NCI-H2081 (cell line): Measurements from ENCODE around the gene KIAA1614.

Experiments used
- DNase-seq, 2 experiments: peaks; one replicate each; lab custom pipeline; 2025; lab: John Stamatoyannopoulos, UW

KIAA1614 gene, protein sequence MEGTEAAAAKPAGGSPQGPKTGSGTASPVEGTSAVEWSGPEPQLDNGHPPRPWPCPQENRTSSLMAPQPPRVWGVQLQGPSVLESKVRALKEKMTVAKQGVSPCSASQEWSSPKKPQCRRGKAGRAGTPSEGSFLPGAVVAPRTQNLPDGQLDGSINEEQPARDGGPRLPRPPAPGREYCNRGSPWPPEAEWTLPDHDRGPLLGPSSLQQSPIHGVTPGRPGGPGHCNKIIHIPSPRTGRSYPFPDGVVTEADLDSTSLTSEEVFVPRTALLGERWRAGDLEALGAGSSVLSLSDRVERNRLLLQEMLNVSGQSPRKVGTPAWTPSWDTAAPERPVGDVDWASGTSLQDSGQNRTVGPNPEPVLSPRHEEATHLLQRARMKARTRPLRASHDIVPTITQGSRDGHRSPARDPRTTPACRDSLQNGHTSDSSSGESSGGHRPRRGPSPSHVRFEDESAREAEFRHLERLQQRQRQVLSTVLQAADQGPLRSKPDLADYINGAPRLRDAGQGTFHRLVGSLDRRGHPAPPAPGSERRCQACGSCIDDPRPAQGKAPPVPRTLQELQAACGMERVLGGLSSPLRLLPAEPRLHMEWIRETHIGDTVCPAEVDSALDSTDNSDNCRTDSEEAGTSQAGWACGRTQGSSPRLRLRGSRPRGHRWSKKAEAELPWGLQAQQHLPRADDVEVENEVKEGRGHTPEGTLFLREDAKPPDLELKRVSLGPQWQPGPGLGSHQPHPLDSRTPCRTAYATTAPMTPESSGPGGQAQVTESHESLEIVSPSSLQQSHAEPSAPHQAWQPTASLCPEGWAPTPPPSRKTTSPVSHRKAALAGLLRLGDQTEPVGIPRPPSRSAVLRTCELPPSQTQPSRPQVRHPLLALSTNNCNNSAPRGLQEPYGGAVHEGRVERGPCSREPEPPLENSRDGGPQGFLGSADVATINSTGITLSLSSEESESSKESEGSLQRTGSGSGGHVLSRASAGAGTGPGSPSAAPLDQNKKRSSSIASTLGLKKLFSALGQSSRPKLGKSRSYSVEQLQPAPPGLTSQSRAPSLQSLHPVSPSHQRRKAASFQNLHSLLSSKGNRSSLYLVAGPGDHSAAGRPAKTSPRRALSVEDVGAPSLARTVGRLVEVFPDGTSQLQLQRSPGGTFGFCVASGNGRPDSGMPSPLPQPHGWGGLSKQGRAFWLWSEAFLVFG

DNA sequence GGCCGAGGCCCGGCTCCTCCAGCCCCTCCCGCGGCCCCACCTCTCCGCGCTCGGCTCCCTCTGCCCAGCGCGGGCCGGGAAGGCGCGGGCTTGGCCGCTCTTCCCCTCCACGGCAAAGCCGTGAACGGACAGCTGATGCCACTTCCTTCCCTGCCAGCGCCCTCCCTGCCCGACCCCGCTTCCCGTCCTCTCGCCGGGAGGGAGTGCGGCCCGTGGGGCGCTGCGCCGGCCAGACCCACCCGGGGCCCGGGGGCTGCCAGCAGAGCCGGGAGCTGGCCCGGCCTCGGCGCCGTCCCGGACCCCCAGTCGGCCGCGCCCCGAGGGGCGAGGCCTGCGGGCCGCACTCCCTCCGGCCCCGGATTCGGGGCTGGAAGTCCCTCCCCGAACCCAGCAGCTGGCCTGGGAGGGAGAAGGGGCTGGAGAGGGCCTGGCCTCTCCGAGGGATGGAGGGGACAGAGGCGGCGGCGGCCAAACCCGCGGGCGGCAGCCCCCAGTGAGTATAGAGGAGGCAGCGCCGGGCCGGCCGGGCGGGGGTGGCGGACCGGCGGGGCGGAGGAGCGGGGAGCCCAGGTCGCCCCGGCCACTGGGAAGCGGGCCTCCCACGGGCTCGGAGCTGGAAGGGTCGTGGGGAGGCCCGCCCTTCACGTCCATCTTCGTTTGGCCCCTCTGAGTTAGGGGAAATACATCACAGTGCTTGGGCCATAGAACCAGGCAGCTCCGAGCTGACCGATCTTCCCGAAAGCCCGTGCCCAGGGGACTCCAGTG lies at the start of gene KIAA1614:
TSS of gene KIAA1614 (plus strand) at position 97 of the 765 bp plus-strand sequence. CDS start at position 444, 347 bp downstream.
- DNase-seq = no peak

DNA sequence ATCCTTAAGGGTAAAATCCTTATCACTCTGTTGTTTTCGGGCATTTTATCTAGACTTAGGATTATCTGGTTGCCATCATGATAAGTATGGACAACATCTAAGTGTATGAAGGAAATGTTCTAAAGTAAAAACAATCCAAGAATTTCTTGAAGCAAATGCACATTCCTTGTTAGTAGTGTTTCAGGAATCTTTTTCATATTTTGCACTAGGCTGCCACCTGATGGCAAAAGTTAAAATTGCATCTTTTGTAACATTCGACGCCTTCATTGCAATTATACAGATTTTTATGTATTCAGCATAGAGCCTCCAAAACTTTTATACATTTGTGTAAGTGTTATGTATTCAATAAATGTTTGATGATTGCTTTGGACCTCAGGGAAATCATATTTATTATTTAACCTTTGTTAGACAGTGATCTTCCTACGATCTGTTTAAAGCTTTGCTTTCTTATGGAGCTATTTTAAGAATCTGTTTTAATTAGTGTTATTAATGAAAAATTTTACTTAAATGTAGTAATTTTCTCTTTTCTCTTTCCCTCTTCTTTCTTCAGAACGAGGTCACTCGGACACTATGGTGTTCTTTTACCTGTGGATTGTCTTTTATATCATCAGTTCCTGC lies 49.4 kb upstream of the KIAA1614 start:
- peak; percentile 29 to 66 for DNase-seq

DNA sequence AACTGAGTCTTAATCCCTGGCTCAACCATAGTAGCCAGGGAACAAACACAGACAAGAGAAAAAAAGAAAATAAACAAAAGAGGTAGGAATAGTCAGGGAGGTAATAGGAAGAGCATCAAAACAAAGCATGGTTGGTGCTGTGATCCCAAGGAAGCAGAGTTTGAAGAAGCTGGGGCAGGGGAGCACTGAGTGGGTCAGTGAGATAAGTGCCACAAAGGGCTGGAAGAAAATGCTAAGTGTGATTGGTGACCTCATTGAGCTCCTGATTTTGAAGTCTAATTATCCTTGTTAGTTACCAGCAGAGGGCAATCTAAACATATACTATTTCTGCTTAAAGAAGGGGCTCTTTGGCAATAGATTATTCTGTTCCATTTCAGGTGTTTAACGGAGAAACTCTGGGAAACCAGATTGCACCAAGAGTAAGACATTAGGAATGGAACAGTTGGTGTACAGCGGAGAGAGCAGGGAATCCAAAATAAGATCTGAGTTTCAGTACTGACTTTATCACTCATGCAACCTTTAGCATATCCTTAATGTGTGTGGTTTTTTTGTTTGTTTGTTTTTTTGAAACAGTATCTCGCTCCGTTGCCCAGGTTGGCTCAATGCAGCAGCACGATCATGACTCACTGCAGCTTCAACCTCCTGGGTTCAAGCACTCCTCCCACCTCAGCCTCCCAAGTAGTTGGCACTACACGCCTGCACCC lies 30.7 kb upstream of the KIAA1614 start:
- peak; percentile 54 to 70 for DNase-seq

DNA sequence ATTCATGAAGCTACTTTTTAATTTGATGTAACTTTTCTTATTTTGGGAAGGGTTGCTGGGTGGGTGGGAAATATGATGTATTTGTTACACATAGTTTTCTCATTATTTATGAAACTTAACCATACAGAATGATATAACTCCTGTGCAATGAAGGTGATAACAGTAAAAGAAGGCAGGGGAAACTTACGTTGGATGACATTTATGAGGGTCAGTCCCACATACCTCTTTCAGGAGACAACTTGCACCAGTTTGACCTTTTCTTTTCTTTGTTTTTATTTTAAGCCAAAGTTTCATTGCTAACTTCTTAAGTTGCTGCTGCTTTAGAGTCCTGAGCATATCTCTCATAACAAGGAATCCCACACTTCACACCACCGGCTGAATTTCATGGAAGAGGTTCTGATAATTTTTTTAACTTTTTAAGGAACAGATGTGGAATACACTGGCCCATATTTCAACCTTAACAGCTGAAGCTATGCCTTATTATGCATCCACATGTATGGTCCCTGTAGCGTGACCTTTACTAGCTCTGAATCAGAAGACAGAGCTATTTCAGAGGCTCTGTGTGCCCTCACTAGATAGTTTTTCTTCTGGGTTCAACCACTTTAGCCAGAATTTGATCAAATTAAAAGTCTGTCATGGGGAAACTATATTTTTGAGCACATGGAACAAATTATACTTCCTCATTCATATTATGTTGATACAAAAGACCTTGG lies 28.0 kb upstream of the KIAA1614 start:
- DNase-seq = no peak

DNA sequence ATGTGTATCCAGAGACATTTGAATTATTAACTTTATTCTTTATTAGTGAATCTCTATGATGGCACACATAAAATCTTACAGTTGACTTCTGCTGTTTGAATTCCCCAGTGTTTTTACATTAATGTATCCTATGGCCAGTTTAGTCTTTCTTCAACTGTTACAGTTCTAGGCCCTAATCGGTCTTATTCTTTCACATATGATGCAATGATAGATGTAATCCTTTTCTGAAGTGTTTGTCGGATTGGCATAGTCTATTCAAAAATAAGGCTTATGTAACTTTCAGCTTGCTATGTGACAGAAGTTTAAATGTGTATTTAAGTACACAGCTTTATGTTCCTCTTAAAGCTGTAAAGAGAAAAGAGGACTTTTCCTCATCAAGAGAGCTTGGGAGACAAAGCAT lies 26.4 kb upstream of the KIAA1614 start:
- DNase-seq = no peak

DNA sequence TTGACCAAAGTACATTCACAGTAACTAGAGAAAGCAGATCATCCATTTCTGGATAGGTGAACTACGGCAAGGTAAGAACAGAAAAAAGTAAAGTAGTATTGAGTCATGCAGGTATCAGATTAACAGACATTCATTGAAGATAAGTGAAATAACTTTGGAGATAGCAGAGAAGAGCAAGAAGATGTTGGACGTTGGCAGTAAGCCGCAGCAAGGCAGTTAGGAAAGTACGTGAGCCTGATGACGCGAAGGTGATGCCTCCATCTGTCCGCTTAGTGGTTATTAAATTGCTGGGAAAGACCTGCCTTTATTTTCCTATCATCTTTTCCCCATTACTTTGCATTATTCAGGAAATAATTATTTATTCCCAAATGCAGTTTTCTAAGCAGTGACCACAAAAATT lies 24.9 kb upstream of the KIAA1614 start:
- no peak for DNase-seq

DNA sequence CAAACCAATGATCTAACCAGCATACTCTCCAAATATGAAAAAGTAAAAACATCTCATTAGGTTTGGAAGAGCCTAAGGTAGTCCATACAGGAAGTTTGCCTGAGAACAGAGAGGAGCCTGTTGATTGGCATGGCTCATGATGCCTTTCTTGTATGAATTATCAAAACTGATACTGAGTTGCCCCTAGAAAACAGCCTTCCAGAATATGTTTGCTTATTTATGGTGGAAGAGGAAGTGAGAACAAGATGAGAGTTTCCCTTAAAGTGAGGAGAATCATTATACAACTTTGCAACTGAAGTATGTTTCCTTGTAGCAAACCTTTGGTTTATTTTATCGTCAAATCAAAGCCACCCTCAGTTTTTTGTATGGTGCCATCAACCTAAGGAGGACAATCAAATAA lies 23.8 kb upstream of the KIAA1614 start:
- no peak for DNase-seq

DNA sequence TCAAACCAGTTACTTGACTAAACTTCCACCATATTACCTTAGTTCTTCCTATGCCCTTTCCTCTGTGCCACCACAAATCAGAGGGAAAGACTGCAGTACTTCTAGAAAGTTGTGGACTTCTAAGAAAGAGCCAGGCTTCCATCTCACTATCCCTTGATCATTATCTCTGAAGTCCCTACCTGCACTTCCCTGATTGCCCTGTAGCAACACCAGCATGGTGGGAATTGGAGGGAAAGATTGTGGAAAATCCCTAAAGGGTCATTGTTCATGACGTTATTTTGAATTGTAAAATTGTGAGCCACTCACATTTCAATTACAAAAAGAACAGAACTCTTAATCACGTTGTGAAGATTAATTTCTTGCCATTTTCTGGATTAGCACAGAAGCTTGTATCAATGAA lies 23.4 kb upstream of the KIAA1614 start:
- DNase-seq = no peak

DNA sequence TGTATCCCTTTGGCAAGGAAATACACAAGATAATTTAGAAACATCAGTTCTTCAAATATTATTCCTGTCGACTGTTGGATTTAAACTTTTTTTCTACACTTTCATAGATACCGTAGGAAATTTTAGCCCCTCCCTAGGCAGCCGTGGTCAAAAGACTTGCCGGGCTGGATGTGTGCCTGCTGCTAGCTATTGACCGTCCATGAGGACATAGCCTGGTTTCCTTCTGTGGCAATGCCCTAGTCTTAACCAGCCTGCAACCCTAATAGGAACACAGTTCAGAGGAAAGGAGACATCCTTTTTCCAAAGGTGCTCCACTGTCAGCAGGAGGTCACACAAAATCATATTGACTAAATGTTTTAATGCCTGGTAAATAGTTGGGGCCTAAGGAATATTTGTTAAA lies 20.4 kb upstream of the KIAA1614 start:
- no peak for DNase-seq

DNA sequence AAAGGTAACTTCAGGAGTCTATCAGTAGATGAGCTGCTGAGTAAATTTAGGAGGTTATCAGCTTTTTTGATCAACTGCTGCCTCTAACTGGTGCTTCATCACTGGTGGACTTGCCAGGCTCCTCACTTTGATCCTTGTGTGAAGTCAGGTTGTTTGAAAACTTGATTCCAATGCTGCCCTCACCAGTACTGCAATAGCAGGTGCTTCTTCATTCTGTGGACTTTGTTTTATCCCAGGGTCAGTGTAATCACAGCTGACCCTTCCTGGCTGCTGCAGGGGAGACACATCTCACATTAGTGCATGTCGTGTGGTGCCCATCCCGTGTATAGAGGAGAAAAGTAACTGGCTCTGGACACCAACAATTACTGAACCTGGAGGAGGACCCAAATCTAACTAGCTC lies 20.0 kb upstream of the KIAA1614 start:
- DNase-seq = no peak

DNA sequence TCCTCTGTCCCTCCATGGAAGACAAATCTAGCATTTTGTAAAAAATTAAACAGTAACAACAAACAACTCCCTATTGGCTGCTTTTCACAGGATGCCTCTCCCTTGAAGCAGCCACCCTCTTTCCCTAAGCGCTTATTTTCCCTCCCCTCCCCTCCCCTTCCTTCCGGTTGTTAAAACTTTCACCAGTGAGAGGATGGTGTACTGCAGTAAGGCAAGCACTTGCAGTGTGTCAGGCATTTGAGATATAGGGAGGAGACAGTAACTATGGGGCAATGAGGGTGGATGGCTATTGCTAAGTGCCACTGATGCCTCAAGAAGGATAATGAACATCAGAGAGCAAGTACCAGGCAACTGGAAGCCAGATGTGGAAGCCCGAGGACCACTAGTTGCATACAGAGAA lies 19.1 kb upstream of the KIAA1614 start:
- no peak for DNase-seq

DNA sequence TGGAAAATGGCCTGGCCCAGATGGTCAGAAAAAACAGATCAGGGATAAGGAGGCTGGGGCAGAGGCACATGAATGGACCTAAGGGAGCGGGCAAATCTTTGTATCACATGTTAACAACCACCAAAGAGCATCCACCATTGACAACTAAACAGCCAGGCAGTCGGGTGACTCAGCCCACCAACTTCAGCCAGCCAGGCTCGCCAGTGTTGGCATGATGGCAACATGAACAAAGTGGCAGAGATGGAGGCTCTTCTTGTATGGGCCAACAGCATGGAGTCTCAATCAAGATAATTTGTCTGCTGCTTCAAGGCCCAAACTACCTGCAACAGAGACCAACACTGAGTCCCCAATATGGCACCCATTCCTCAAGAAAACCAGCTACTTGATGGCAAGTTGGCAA lies 16.5 kb upstream of the KIAA1614 start:
- no peak for DNase-seq

DNA sequence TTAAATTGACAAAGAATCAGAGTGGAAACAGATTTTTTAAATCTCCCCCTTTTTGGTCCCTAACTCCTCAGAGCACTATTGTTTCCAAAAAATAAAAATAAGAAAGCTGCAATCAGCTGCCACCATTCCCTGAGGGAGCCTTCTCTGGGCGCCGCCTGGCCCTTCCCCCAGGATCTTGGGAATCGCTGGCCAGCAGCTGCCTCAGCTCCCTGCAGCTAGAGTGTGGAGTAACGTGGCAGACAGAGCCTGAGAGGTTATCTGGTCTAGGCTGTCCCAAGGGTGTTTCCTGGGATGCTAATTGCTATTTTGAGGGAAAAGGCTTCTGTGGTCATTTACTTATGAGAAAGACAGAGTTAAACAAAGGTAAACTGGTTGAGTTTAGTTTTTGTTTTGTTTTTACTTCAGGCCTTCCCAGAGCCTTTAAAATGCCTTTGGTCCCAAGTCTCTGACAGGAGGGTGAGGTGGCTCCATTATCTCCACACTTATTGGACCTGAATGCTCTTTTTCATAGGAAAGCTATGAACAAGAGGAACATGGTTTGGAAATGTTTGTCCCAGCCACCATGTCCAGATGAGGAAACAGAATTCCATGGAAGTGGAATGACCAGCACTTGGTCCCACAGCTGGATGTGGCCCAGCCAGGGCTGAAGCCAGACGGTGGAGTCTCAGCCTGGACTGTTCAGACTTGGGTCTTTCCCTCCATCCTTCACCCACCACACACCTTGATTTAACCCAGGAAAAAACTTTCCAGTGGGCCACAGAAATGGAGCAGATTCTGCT lies 14.1 kb upstream of the KIAA1614 start:
- DNase-seq = no peak

DNA sequence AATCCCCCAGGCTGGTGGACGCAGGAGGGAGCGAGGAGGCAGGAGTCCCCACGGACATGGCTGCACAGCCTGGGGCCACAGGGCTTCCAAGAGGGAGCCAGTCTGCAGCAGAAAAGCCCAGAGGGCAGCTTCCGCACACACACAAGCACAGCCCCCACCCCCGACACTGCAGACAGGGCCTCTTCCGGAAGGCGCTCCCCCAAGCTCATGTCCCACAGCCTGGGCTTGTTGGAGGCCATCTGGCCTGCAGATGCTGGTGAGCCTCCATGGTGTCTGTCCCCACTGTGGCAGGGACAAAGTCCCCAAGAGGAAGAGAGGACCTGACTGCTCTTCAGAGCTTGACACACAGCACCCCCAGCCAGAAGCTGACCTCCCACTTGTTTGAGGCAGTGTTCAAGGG lies 13.4 kb upstream of the KIAA1614 start:
- no peak for DNase-seq

DNA sequence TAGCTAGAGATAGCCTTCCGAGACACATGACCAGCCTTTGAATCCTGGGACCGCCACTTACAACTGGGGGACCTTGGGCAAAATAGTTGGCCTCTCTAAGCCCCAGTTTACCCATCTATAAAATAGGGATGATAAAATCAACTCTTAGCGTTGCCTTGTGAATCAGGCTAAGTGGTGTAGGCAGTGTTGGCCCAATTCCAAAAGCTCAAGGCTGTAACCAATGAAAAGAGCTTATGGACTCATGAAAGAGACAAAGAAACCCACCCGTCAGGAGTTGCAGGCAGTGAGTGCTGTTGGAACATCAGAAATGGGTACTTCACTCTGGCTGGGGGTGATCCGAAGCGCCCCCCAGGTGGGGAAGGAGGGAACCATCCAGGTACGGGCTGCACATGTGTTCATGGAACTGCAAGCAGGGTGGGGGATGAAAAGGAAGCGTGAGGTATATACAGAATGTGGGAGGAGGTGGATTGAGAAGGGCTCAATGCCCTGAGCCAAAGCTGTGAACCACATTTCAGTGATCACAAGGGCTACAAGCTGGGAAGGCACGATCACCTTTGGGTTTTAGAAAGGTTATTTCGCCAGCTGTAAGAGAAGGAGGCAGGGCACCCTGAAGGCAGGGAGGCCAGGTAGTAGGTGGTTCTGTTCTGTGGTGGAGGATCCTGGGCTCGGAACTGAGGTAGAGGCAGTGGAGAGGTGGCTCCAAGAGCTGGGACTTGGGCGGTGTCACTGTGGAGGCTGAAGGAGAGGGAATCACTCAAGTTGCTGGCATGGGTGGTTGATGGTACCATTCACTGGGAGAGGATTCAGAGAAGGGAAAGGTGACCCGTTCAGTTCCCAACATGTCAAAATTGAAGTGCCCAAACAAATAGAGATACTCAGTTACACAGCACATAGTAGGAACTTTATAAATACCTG lies 11.4 kb upstream of the KIAA1614 start:
- DNase-seq = no peak

DNA sequence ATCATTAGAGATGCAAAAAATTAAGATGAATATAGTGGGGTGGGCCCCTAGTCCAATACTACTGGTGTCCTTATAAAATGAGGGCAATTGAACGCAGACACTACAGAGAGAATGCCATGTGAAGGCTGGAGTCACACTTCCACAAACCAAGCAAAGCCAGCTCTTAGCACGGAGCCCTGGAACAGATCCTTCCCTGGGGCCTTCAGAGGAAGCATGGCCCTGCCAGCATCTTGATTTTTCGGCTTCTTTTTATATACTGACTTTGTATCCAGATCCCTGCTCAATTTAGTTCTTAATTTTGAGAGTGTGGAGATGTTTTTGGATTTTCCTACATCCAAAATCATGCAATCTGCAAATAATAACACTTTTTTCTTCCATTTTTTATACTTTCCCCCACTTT lies 10.2 kb upstream of the KIAA1614 start:
- no peak for DNase-seq

DNA sequence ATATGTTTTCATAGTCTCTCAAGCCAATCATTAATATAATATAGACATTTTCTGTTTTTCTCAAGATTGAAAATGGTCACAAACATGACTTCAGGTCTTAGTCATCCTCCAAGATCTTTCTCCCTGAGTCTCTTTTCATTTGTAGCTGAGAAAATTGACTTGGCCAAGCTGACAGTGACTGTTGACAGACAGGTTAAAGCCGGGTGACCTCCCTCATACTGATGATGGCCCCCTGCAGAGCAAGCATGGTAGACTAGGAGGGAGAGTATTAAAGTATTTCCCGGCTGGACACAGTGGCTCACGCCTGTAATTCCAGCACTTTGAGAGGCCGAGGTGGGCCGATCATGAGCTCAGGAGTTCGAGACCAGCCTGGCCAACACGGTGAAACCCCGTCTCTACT lies 6.8 kb upstream of the KIAA1614 start:
- DNase-seq = no peak

DNA sequence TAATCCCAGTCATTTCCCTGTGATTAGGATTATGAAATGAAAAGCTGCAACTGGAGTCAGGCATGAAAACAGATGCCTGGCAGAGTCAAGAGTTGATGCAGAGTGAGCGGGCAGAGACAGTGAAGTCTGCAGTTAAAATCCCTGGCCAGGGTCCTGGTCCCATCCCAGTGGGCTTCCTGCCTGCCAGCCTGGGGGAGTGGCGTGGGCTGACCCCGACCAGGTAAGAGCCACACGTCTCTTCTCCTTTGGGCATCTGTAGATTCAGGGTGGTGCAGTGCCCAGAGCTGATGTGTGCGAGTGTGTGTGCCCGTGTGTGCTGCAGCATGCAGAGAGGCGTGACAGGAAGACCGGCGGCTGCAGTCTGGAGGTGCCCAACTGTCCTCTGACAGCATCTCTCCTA lies 6.2 kb upstream of the KIAA1614 start:
- DNase-seq = no peak
